Ramos (cell line): ENCODE measurements around the gene GID8.

Experiments used
- in situ Hi-C: fragments of 300-500 bp; cut with MboI; formaldehyde crosslinking; loops from one replicate; pipeline ENCODE4 v1.14.3; 2022; ENCODE audit warnings: low sequenced_read_pairs; ENCODE audit not compliant: unreplicated experiment

GID8 gene

GRCh38 chr20:62938105-62938888 lies at the start of gene GID8:
Gene GID8 (plus strand): TSS chr20:62938147. CDS start chr20:62941503, 3,356 bp downstream.
- in situ Hi-C loops, result no loop called here

- in situ Hi-C loops, result no loop called here
These were observed 49.5 kb upstream of the GID8 start for GRCh38 chr20:62888406-62888805.

- in situ Hi-C loops, result no loop called here
These were observed 49.0 kb upstream of the GID8 start for GRCh38 chr20:62888910-62889309.

GRCh38 chr20:62889411-62889810 lies 48.5 kb upstream of the GID8 start:
- in situ Hi-C loops, result no loop called here

DNA sequence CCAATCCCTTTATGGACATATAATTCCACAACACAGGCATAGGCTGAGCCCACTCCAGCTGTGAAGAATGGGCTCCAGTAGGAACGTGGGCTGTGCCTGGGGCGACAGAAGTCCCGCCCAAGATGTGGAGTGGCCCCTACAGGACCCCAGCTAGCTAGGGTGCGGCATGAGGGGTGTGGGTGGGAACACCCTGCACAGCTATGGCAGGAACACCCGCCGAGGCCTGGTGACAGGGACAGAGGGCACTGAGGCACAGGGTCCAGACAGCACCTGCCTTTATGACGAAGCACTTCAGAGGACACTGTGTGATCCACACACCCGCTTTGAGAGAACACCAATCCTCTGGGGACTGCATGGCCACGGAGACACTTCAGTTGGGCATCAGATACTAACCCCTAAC lies 48.1 kb upstream of the GID8 start:
- in situ Hi-C loops, result no loop called here

DNA sequence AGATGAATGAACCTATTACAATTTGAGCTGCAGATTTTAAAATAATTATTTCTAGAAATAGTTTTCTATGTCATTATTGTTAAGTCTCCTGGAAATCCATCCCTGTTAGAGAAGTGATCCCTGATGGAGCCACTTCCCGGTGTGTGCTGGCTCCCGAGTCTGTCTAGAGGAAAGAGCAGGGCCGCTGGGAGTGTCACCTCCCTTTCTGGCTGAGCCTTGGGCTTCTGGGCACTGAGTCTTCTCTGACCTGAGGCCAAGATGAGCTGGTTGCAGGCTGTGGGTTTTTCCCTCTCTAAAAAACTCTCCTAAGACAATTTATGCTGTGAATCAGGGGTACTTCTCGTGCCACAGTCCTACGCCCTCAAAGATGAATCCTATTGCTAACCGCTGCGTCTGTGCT lies 47.5 kb upstream of the GID8 start:
- in situ Hi-C loops, result no loop called here

GRCh38 chr20:62891111-62891510 lies 46.8 kb upstream of the GID8 start:
- in situ Hi-C loops, result no loop called here

GRCh38 chr20:62892348-62893304 lies 45.3 kb upstream of the GID8 start:
- in situ Hi-C loops, result no loop called here

- in situ Hi-C loops, result no loop called here
These were observed 44.2 kb upstream of the GID8 start for GRCh38 chr20:62893700-62894099.

DNA sequence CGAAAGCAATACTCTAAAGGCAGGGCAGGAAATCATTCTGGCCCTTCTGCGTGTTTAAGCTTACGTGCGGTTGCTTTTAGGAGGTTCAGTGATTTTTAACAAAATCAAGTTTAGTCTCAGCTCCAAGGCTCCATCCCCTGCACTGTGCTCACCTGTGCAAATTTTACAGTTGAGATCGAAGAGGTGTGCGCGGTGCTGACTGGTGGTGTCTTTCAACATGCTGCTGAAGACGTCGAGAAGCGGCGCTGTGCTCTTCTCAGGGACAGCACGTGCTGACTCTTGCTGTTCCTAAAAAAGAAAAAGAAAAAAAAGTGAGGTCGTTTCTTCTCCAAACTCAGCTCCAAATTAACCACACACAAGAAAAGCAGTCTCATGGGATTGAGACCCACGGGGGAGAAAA lies 43.7 kb upstream of the GID8 start:
- in situ Hi-C loops, result no loop called here

- in situ Hi-C loops, result no loop called here
These were observed 42.4 kb upstream of the GID8 start for GRCh38 chr20:62895539-62895938.

DNA sequence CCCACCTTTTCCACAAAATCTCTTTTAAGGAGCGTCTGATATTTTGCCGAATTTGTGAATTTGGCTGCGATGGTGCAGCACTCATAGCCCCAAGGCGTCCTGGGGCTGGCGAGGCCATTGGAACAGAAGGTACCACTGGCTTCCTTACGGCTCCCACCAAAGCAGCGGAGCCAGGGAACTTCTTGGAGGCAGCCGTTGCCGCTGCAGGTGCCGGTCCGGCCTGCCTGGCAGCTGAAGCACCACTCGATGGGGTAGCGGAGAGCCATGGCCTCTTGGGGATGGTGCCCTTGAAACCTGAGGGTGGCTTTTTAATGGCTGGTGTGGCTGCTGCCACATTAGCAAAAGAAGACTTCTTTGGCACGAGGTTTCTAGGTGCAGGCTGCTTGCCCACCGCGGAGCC lies 41.4 kb upstream of the GID8 start:
- in situ Hi-C loops, result no loop called here

DNA sequence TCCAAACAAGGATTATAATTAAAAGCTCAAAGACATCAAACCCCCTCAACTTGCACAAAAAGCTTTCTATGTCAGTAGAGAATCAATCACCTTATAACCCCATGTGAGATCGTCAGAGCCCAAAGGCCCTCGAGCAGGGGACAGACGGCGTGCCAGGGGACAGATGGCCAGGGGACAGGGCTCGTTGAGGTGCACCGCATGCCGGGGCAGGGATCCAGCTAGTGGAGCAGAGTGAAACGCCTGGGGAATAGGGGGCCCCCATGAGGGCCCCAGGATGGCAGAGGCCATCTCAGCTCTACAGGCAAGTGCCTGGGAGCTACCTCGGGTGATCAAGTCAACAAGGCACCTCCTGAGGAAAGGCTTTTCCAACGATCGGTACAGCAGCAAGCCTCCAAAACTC lies 40.3 kb upstream of the GID8 start:
- in situ Hi-C loops, result no loop called here

GRCh38 chr20:62898093-62898964 lies 39.6 kb upstream of the GID8 start:
- in situ Hi-C loops, result no loop called here

- in situ Hi-C loops, result no loop called here
These were observed 38.8 kb upstream of the GID8 start for GRCh38 chr20:62898970-62899632.

GRCh38 chr20:62899633-62900051 lies 38.3 kb upstream of the GID8 start:
- in situ Hi-C loops, result loop anchor here (10.0 kb wide), 1 partner anchor 115 kb away; no protein-coding TSS in a partner anchor

GRCh38 chr20:62900052-62900691 lies 37.8 kb upstream of the GID8 start:
- in situ Hi-C loops, result loop anchor here (10.0 kb wide), 1 partner anchor 115 kb away; no protein-coding TSS in a partner anchor

DNA sequence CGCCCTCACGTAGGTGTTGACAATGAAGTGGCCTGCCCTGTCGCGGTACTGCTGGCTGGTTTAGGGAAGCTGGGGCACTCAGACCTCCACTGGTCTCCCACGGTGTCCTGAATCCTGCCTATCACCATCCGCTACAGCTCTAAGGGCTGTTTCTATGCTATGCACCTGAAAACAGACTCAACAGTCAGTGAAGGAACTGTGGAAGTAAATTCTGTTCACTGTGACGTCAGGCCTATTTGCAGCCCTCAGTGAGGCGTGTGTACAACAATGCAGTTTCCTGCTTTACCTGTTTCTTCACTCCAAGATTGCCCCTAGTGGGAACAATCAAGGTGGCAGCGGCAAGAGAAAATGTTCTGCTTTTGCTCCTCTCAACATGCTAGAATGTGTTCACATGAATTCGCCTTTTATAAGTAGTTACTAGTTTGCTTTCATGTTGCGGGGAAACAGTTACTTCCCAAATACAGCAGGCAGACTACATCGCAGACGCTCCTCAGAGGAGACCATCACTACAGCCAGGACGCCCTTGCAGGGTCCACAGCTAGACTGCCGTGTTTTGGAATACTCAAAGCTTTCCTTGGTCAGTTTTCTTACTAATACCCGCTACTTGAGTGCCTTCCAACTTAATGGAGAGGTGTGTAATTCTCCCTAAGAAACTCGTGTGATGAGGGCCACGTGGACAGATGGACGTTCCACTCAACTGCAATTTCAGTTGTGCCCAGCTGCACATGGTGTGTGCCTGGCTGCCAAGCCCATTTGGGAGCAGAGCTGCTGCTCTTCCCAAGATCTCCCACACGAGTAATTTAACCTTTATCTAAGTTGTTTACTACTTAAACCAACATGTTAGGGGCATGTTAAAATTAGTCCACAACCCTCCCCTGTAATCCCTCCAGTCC lies 37.0 kb upstream of the GID8 start:
- in situ Hi-C loops, result loop anchor here (10.0 kb wide), 1 partner anchor 114 kb away; no protein-coding TSS in a partner anchor
